ENCODE data around the gene BEAN1. TPM values are rescaled to one million over a fixed set of nuclear protein-coding genes. Genes with fewer than 3 reads are reported as not detected.

Gene BEAN1
- total RNA-seq, 1 experiment from 2014 or later: 0.37 TPM

DNA sequence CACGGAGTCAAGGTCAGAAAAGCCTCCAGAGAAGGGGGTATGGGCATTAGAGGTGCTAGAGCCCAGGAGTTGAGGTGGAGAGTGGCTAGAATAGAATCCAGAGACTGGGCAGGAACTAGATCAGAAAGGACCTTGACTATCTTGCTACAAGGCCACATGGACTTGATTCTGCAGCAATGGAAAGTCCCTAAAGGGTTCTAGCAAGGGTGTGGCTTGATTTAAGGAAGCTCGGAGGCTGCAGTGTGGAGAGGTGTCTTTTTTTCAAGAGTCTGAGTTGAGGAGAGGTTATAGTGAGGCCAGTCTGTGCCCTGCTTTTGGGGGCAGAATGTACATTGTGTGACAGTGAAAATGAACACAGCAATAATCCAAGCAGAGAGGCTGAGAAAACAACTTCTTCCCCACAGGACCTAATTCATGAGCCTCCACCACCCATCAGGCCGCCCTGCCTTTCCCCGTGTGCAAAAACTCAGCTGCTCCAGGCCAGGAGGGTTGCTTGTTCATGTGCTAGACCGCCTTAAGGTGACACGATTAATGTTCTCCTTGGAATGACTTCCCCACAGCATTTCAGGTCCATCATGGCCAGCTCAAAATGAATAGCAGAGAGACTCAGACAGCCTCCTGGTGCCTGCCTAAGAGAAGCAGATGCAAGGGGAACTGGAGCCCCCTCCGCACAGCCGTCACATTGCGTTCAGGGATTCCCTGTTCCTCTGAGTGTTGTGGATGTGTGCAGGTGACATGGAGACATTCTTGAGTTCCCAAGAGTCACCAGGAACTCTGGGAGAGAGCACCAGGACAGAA lies 8.7 kb upstream of the BEAN1 start:
- Histone ChIP-seq H3K4me1 (replicated peaks; ENCODE audit: insufficient read depth) (peaks cover 19% of the 10 kb centered on the region), H3F3A (ENCODE audit: insufficient read depth, low read depth) (peaks cover 20% of the 10 kb centered on the region), H2AFZ (no peak overlapping the region), H3K27ac (0 out of 2 replicates have a peak overlapping the region, but pooled peaks have one; percentile 71), H3K9me2 (ENCODE audit: insufficient read depth) (no peaks in the 10 kb centered on the region), H4K20me1 (ENCODE audit: insufficient read depth) (no peaks in the 10 kb centered on the region), H3K36me3 (ENCODE audit: low read depth) (no peaks in the 10 kb centered on the region), H3K4me2 (no peak overlapping the region), H3K4me3 (no peak overlapping the region), H3K79me2 (ENCODE audit: low read depth) (no peaks in the 10 kb centered on the region), H3K27me3 (ENCODE audit: insufficient read depth, low read depth) (no peaks in the 10 kb centered on the region), H3K9me3 (ENCODE audit: insufficient read depth, low read depth) (no peaks in the 10 kb centered on the region; the same call in 1 of the 2 replicates)
- CTCF ChIA-PET: no interaction called here
- intact Hi-C loops (cut with micrococcal nuclease; ENCODE audit: unreplicated experiment): no loop called here
- TF ChIP-seq, protein P1, sequence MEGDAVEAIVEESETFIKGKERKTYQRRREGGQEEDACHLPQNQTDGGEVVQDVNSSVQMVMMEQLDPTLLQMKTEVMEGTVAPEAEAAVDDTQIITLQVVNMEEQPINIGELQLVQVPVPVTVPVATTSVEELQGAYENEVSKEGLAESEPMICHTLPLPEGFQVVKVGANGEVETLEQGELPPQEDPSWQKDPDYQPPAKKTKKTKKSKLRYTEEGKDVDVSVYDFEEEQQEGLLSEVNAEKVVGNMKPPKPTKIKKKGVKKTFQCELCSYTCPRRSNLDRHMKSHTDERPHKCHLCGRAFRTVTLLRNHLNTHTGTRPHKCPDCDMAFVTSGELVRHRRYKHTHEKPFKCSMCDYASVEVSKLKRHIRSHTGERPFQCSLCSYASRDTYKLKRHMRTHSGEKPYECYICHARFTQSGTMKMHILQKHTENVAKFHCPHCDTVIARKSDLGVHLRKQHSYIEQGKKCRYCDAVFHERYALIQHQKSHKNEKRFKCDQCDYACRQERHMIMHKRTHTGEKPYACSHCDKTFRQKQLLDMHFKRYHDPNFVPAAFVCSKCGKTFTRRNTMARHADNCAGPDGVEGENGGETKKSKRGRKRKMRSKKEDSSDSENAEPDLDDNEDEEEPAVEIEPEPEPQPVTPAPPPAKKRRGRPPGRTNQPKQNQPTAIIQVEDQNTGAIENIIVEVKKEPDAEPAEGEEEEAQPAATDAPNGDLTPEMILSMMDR (conservative IDR thresholded peaks at IDR 0.05): no peak
- TF ChIP-seq EZH2 (IDR thresholded peaks at IDR 0.05; ENCODE audit: low read depth): no peak
- POLR2A ChIA-PET (ENCODE audit: unreplicated experiment): no interaction called here
- no TSS peak for BruUV-seq (replicated peaks)
- no peak for DNase-seq

DNA sequence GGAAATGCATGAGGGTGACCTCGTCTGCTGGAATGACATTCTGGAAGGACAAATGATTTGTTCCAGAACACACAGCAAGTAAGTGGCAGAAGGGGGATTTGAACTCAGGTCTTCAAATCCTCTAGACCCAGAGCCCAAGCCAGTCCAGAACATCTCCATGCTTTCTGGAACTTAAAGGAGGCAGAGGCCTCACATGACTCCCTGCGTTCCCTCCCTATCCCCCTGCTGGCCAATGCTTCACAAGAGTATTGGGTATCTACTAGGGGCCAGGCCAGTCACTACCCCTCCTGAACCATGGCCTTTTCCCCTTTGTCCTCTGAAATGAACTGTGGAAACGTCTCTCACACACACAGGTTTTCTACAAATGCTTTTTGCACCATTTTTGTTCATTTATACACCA lies 7.6 kb upstream of the BEAN1 start:
- intact Hi-C loops (cut with micrococcal nuclease; ENCODE audit: unreplicated experiment): no loop called here
- no peak overlapping the region for H3K27ac ChIP-seq
- no peak for DNase-seq
- no peaks in the 10 kb centered on the region for H3K36me3 ChIP-seq (ENCODE audit: low read depth)
- H3K4me1 ChIP-seq (replicated peaks; ENCODE audit: insufficient read depth): peaks cover 19% of the 10 kb centered on the region
- H2AFZ ChIP-seq: no peak overlapping the region
- H3K9me3 ChIP-seq (ENCODE audit: insufficient read depth, low read depth): no peaks in the 10 kb centered on the region; the same call in 1 of the 2 replicates
- POLR2A ChIA-PET (ENCODE audit: unreplicated experiment): no interaction called here
- no peak for TF ChIP-seq EZH2 (IDR thresholded peaks at IDR 0.05; ENCODE audit: low read depth)
- TF ChIP-seq, protein P1 (conservative IDR thresholded peaks at IDR 0.05): no peak
- peaks cover 20% of the 10 kb centered on the region for H3F3A ChIP-seq (ENCODE audit: insufficient read depth, low read depth)
- no TSS peak for BruUV-seq (replicated peaks)
- H3K4me3 ChIP-seq: no peak overlapping the region
- H3K79me2 ChIP-seq (ENCODE audit: low read depth): no peaks in the 10 kb centered on the region
- H4K20me1 ChIP-seq (ENCODE audit: insufficient read depth): no peaks in the 10 kb centered on the region
- H3K9me2 ChIP-seq (ENCODE audit: insufficient read depth): no peaks in the 10 kb centered on the region
- CTCF ChIA-PET: no interaction called here
- H3K27me3 ChIP-seq (ENCODE audit: insufficient read depth, low read depth): no peaks in the 10 kb centered on the region
- no peak overlapping the region for H3K4me2 ChIP-seq

DNA sequence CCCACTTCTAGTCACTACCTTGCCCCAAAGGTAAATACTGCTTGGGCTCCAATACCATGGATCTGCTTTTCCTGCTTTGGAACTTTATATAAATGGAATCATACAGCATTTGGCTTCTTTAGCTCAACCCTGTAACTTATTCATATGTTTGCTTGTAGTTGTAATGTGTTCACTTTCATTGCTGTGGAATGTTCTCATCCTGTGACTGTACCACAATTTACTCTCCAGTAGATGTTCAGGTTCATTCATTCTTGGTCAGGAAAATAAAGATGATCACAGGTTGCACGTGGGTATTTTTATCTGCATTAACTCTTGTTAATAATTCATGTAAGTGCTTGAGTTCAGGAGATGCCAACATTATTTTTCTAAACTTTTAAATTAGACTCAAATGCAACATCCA lies 6.7 kb upstream of the BEAN1 start:
- TF ChIP-seq EZH2 (IDR thresholded peaks at IDR 0.05; ENCODE audit: low read depth): no peak
- TF ChIP-seq, protein P1 (conservative IDR thresholded peaks at IDR 0.05): no peak
- Histone ChIP-seq H3K4me2 (no peak overlapping the region), H3K79me2 (ENCODE audit: low read depth) (no peaks in the 10 kb centered on the region), H3K9me3 (ENCODE audit: insufficient read depth, low read depth) (no peaks in the 10 kb centered on the region; the same call in 1 of the 2 replicates), H3K4me1 (replicated peaks; ENCODE audit: insufficient read depth) (peaks cover 17% of the 10 kb centered on the region), H3K27me3 (ENCODE audit: insufficient read depth, low read depth) (no peaks in the 10 kb centered on the region), H2AFZ (no peak overlapping the region), H3K9me2 (ENCODE audit: insufficient read depth) (no peaks in the 10 kb centered on the region), H3F3A (ENCODE audit: insufficient read depth, low read depth) (peaks cover 20% of the 10 kb centered on the region), H3K27ac (no peak overlapping the region), H3K36me3 (ENCODE audit: low read depth) (no peaks in the 10 kb centered on the region), H3K4me3 (no peak overlapping the region), H4K20me1 (ENCODE audit: insufficient read depth) (no peaks in the 10 kb centered on the region)
- ChIA-PET CTCF (interaction anchor here (0.6 kb wide), 1 partner anchor 90 kb away, joined by 3 read pairs; no protein-coding TSS in a partner anchor), POLR2A (ENCODE audit: unreplicated experiment) (no interaction called here)
- intact Hi-C loops (cut with micrococcal nuclease; ENCODE audit: unreplicated experiment): no loop called here
- no peak for DNase-seq
- BruUV-seq (replicated peaks): no TSS peak

All from PC-9 (cell line).